Endothelial cell (in vitro differentiated cells): Measurements from ENCODE around the gene EIF4E. TPM values are rescaled to one million over a fixed set of nuclear protein-coding genes. Genes with fewer than 3 reads are reported as not detected.
A peak's percentile ranks its signal among the peaks of the same experiment; 100 is the strongest.

Source experiments
- DNase-seq: peaks from one replicate; pipeline ENCODE4 v3.0.0; 2021; ENCODE audit warnings: low spot score
- H3K27ac Mint-ChIP-seq: one replicate; pipeline ENCODE4 v1.8.0; 2021; ENCODE audit warnings: mixed read lengths, inconsistent platforms; ENCODE audit not compliant: unreplicated experiment
- H3K27me3 Mint-ChIP-seq: one replicate; pipeline ENCODE4 v1.8.0; 2021; ENCODE audit warnings: mild to moderate bottlenecking, moderate library complexity, mixed read lengths, inconsistent platforms; ENCODE audit not compliant: unreplicated experiment
- H3K36me3 Mint-ChIP-seq: one replicate; pipeline ENCODE4 v1.8.0; 2021; ENCODE audit warnings: mild to moderate bottlenecking, low read depth, mixed read lengths, inconsistent platforms; ENCODE audit not compliant: unreplicated experiment
- H3K4me1 Mint-ChIP-seq: one replicate; pipeline ENCODE4 v1.8.0; 2021; ENCODE audit warnings: mild to moderate bottlenecking, mixed read lengths, inconsistent platforms; ENCODE audit not compliant: unreplicated experiment
- H3K4me3 Mint-ChIP-seq: one replicate; pipeline ENCODE4 v1.8.0; 2021; ENCODE audit warnings: mild to moderate bottlenecking, mixed read lengths, inconsistent platforms; ENCODE audit not compliant: unreplicated experiment
- H3K9me3 Mint-ChIP-seq: one replicate; pipeline ENCODE4 v1.8.0; 2021; ENCODE audit warnings: mixed read lengths, inconsistent platforms; ENCODE audit not compliant: unreplicated experiment
- CTCF ChIP-seq: fragments of 200-600 bp; sonication (generic); IDR thresholded peaks from one replicate; pipeline ENCODE4 v1.5.0; 2021; ENCODE audit warnings: antibody characterized with exemption; ENCODE audit not compliant: unreplicated experiment
- long read RNA-seq: library from polyadenylated mRNA; unstranded; transcript quantifications from one replicate; pipeline ENCODE4 v2.0.0, GENCODE V29; 2020; ENCODE audit not compliant: unreplicated experiment
- total RNA-seq: library from RNA; stranded (reverse); fragmentation: NEBNext Ultra II Directional; extraction: Animal tissue kit (Norgen Biotek cat#: 25700); gene quantifications from one replicate; pipeline ENCODE4 v1.2.1, GENCODE V29; 2021; ENCODE audit not compliant: unreplicated experiment

EIF4E gene
- 78.9 TPM for total RNA-seq
- long read RNA-seq, full-length matches to known transcripts: 67 of 75 reads
- long read RNA-seq, partial matches to known transcripts: 3 of 75 reads
- long read RNA-seq, other reads (novel, unspliced or antisense): 5 of 75 reads

GRCh38 chr4:98928505-98929340 lies at the start of gene EIF4E:
Gene EIF4E (minus strand): TSS chr4:98929133. CDS start chr4:98929112, 21 bp downstream.
- no peak for TF ChIP-seq CTCF
- Mint-ChIP-seq H3K9me3 (peaks cover 3% of the 10 kb centered on the region), H3K4me3 (peak within 1 kb of the TSS; percentile 100), H3K4me1 (peaks cover 9% of the 10 kb centered on the region), H3K27me3 (peaks cover 12% of the 10 kb centered on the region), H3K36me3 (no peaks in the 10 kb centered on the region), H3K27ac (peak within 1 kb of the TSS; percentile 97)
- DNase-seq: peak; percentile 89

GRCh38 chr4:98977557-98977956 lies 48.6 kb upstream of the EIF4E start:
- no peak overlapping the region for H3K4me3 Mint-ChIP-seq
- no peak for TF ChIP-seq CTCF
- no peaks in the 10 kb centered on the region for H3K27me3 Mint-ChIP-seq
- no peak for DNase-seq
- no peak overlapping the region for H3K27ac Mint-ChIP-seq
- no peaks in the 10 kb centered on the region for H3K4me1 Mint-ChIP-seq
- no peaks in the 10 kb centered on the region for H3K9me3 Mint-ChIP-seq
- H3K36me3 Mint-ChIP-seq: no peaks in the 10 kb centered on the region

- H3K27me3 Mint-ChIP-seq: no peaks in the 10 kb centered on the region
- DNase-seq: no peak
- H3K27ac Mint-ChIP-seq: no peak overlapping the region
Measured at GRCh38 chr4:98976716-98977115, 47.8 kb upstream of the EIF4E start.

GRCh38 chr4:98969878-98970785 lies 41.2 kb upstream of the EIF4E start:
- DNase-seq: no peak
- no peaks in the 10 kb centered on the region for H3K36me3 Mint-ChIP-seq
- H3K27ac Mint-ChIP-seq: no peak overlapping the region
- no peaks in the 10 kb centered on the region for H3K27me3 Mint-ChIP-seq
- no peak for TF ChIP-seq CTCF
- H3K9me3 Mint-ChIP-seq: no peaks in the 10 kb centered on the region
- peaks cover 13% of the 10 kb centered on the region for H3K4me1 Mint-ChIP-seq
- H3K4me3 Mint-ChIP-seq: no peak overlapping the region

More at GRCh38 chr4:98976716-98977115, 47.8 kb upstream of the EIF4E start:
- no peak overlapping the region for H3K4me3 Mint-ChIP-seq
- no peaks in the 10 kb centered on the region for H3K36me3 Mint-ChIP-seq
- no peaks in the 10 kb centered on the region for H3K4me1 Mint-ChIP-seq
- H3K9me3 Mint-ChIP-seq: no peaks in the 10 kb centered on the region
- TF ChIP-seq CTCF: no peak
